Measurements from ENCODE around the gene TP53BP1. TPM values are rescaled to one million over a fixed set of nuclear protein-coding genes. Genes with fewer than 3 reads are reported as not detected.
A peak's percentile ranks its signal among the peaks of the same experiment; 100 is the strongest.

Gene TP53BP1
- total and polyA plus RNA-seq, 2 of the 13 experiments (the other 11 are each of a cell fraction or from before 2014, with no cell fraction given), result 17.1 to 17.4 TPM

DNA sequence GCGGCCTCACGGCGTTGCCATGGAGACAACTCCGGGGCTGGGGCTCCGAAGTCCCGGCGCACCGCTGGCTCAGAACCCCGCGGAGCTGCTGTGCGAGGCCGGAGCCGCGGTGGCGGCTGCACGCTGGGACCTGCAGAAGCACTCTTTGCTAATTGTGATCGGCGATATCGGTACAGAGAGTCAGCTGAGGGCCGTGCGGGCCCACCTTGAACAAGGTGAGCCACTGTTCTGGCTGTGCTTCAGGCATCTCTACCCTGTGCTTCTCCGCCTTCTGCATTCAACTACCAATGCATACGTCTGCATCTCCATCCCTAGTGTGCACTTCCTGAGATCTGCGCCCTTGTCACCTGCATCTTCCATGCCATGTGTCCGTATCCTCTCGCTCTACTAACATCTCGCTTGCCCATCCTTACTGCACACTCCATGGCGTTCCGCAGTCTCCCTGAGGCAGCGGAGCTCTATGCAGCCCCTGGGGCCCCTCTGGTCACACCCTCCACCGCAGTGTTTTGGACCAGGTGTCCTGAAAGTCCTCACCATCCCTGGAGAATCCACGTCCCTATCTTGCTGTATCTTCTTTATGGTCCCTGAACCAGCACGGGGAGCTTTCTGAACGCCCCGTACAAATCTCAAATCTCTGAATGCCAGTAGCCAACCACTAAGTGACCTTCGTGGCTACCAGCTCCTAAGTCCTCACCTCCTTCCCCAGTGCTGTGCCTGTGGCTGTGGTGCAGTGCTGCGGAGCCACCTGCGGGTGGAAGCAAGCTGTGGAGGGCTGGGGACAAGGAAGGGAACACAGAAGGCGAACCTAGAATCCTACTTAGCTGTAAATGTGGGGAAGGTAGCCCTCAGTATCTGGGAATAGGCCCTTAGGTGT lies 18.3 kb upstream of the TP53BP1 start (continued):
- TF ChIP-seq, protein P1, sequence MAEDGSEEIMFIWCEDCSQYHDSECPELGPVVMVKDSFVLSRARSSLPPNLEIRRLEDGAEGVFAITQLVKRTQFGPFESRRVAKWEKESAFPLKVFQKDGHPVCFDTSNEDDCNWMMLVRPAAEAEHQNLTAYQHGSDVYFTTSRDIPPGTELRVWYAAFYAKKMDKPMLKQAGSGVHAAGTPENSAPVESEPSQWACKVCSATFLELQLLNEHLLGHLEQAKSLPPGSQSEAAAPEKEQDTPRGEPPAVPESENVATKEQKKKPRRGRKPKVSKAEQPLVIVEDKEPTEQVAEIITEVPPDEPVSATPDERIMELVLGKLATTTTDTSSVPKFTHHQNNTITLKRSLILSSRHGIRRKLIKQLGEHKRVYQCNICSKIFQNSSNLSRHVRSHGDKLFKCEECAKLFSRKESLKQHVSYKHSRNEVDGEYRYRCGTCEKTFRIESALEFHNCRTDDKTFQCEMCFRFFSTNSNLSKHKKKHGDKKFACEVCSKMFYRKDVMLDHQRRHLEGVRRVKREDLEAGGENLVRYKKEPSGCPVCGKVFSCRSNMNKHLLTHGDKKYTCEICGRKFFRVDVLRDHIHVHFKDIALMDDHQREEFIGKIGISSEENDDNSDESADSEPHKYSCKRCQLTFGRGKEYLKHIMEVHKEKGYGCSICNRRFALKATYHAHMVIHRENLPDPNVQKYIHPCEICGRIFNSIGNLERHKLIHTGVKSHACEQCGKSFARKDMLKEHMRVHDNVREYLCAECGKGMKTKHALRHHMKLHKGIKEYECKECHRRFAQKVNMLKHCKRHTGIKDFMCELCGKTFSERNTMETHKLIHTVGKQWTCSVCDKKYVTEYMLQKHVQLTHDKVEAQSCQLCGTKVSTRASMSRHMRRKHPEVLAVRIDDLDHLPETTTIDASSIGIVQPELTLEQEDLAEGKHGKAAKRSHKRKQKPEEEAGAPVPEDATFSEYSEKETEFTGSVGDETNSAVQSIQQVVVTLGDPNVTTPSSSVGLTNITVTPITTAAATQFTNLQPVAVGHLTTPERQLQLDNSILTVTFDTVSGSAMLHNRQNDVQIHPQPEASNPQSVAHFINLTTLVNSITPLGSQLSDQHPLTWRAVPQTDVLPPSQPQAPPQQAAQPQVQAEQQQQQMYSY (CRISPR knock-in tag; IDR thresholded peaks at IDR 0.05), result peak; percentile 72; the same call in 1 of the 2 replicates
- TF ChIP-seq SMAD1 (CRISPR knock-in tag; IDR thresholded peaks at IDR 0.05; ENCODE audit: borderline replicate concordance, low read depth) (0 out of 2 replicates have a peak, but pooled peaks have one; percentile 13), ZNF75D (CRISPR knock-in tag; IDR thresholded peaks at IDR 0.05; ENCODE audit: borderline replicate concordance) (no peak), KDM2A (CRISPR knock-in tag; IDR thresholded peaks at IDR 0.05; ENCODE audit: borderline replicate concordance, low read depth) (0 out of 2 replicates have a peak, but pooled peaks have one; percentile 11), AKAP8 (CRISPR knock-in tag; IDR thresholded peaks at IDR 0.05) (no peak), EHMT2 (IDR thresholded peaks at IDR 0.05; ENCODE audit: borderline replicate concordance, low read depth, low read length) (no peak), ZNF20 (CRISPR knock-in tag; IDR thresholded peaks at IDR 0.05) (no peak), RNF2 (conservative IDR thresholded peaks at IDR 0.05; ENCODE audit: low read depth) (0 out of 2 replicates have a peak, but pooled peaks have one; percentile 10), EZH2 (conservative IDR thresholded peaks at IDR 0.05; ENCODE audit: low read depth, low read length) (no peak), KLF13 (CRISPR knock-in tag; IDR thresholded peaks at IDR 0.05) (0 out of 2 replicates have a peak, but pooled peaks have one; percentile 41), ZNF550 (CRISPR knock-in tag; IDR thresholded peaks at IDR 0.05; ENCODE audit: borderline replicate concordance) (0 out of 2 replicates have a peak, but pooled peaks have one; percentile 48), MAZ (IDR thresholded peaks at IDR 0.05; ENCODE audit: borderline replicate concordance, low read depth, low read length) (peak; percentile 52; the same call in 1 of the 2 replicates), MAZ (CRISPR knock-in tag; IDR thresholded peaks at IDR 0.05; ENCODE audit: low read depth) (no peak), RAD21 (CRISPR knock-in tag; IDR thresholded peaks at IDR 0.05) (peak; percentile 10; the same call in 1 of the 2 replicates), MXD4 (CRISPR knock-in tag; IDR thresholded peaks at IDR 0.05) (0 out of 2 replicates have a peak, but pooled peaks have one; percentile 53), ZZZ3 (CRISPR knock-in tag; IDR thresholded peaks at IDR 0.05; ENCODE audit: borderline replicate concordance) (no peak), HNRNPLL (IDR thresholded peaks at IDR 0.05; ENCODE audit: low read depth, low read length, poor library complexity, severe bottlenecking) (peak; percentile 100)
- TF ChIP-seq, protein P2, sequence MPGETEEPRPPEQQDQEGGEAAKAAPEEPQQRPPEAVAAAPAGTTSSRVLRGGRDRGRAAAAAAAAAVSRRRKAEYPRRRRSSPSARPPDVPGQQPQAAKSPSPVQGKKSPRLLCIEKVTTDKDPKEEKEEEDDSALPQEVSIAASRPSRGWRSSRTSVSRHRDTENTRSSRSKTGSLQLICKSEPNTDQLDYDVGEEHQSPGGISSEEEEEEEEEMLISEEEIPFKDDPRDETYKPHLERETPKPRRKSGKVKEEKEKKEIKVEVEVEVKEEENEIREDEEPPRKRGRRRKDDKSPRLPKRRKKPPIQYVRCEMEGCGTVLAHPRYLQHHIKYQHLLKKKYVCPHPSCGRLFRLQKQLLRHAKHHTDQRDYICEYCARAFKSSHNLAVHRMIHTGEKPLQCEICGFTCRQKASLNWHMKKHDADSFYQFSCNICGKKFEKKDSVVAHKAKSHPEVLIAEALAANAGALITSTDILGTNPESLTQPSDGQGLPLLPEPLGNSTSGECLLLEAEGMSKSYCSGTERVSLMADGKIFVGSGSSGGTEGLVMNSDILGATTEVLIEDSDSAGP (CRISPR knock-in tag; IDR thresholded peaks at IDR 0.05; ENCODE audit: borderline replicate concordance), result peak; percentile 48; the same call in 1 of the 2 replicates
- TF ChIP-seq, protein P3, sequence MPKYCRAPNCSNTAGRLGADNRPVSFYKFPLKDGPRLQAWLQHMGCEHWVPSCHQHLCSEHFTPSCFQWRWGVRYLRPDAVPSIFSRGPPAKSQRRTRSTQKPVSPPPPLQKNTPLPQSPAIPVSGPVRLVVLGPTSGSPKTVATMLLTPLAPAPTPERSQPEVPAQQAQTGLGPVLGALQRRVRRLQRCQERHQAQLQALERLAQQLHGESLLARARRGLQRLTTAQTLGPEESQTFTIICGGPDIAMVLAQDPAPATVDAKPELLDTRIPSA (CRISPR knock-in tag; IDR thresholded peaks at IDR 0.05; ENCODE audit: borderline replicate concordance), result no peak

All from HepG2 (cell line).